Breast epithelium (tissue), 3 donors: ENCODE results near the gene FFAR4.

Experiments
- CTCF ChIP-seq, 3 donors: fragments of 450-650 bp; IDR thresholded peaks; one replicate each; pipeline ENCODE4 v1.5.1; 2016 to 2017; ENCODE audit warnings: antibody characterized with exemption in 3 of 3, mild to moderate bottlenecking in 3 of 3, moderate library complexity in 3 of 3
- POLR2A ChIP-seq: fragments of 450-650 bp; IDR thresholded peaks from one replicate; pipeline ENCODE4 v1.6.1; 2016; ENCODE audit warnings: antibody characterized with exemption, mild to moderate bottlenecking, moderate library complexity
- POLR2AphosphoS5 ChIP-seq, 3 donors: sonication (generic); formaldehyde crosslinking; IDR thresholded peaks; one replicate each; pipeline ENCODE4 v1.6.1; 2017; ENCODE audit warnings: antibody characterized with exemption in 3 of 3

GRCh38 chr10:93630625-93631557 lies 64.4 kb downstream of the FFAR4 start:
- TF ChIP-seq CTCF (IDR thresholded peaks at IDR 0.05): no peak
- TF ChIP-seq POLR2A: no peak
- TF ChIP-seq POLR2AphosphoS5 (IDR thresholded peaks at IDR 0.05): no peak
